Hematopoietic multipotent progenitor cell treated with erythropoietin and hydrocortisone succinate and interleukin-3 and kit ligand, for 4 days (in vitro differentiated cells): ENCODE measurements around the gene SART1.
"Not testable (repeated sequence)": the region's sequence is repeated elsewhere in the genome, so short reads cannot be mapped to it uniquely, and the experiment has no call there.

Experiments used
- DNase-seq: peaks from one replicate; pipeline ENCODE4 v3.0.0-alpha.2; 2015

The SART1 gene

GRCh38 chr11:66002648-66003225, 41.2 kb downstream of the SART1 start:
- DNase-seq = no peak

- no peak for DNase-seq
Observed at GRCh38 chr11:66003291-66003690, 41.8 kb downstream of the SART1 start.

- no peak for DNase-seq
Observed at GRCh38 chr11:66004186-66004585, 42.7 kb downstream of the SART1 start.

- no peak for DNase-seq
Observed at GRCh38 chr11:66006134-66006890, 44.8 kb downstream of the SART1 start.

GRCh38 chr11:66006891-66007176, 45.3 kb downstream of the SART1 start:
- no peak for DNase-seq

GRCh38 chr11:66007201-66007634, 45.7 kb downstream of the SART1 start:
- peak; percentile 25 for DNase-seq

GRCh38 chr11:66008095-66008467, 46.5 kb downstream of the SART1 start:
- no peak for DNase-seq

GRCh38 chr11:66008468-66009101, 47.1 kb downstream of the SART1 start:
- no peak for DNase-seq

GRCh38 chr11:66010036-66010435, 48.5 kb downstream of the SART1 start:
- not testable (repeated sequence) for DNase-seq

GRCh38 chr11:66011239-66011784, 49.8 kb downstream of the SART1 start:
- no peak for DNase-seq

GRCh38 chr11:66011785-66012303, 50.3 kb downstream of the SART1 start, which contains the start of gene CST6:
CST6 (plus strand) TSS chr11:66012008; CDS start chr11:66012045, 37 bp downstream.
- peak; percentile 35 for DNase-seq

GRCh38 chr11:66012371-66012945, 50.9 kb downstream of the SART1 start:
- no peak for DNase-seq

GRCh38 chr11:66012946-66013761, 51.6 kb downstream of the SART1 start:
- peak; percentile 57 for DNase-seq

- DNase-seq = no peak
Observed at GRCh38 chr11:66013762-66014100, 52.2 kb downstream of the SART1 start.

GRCh38 chr11:66014804-66015453, 53.4 kb downstream of the SART1 start:
- DNase-seq = no peak

GRCh38 chr11:66015454-66015881, 53.9 kb downstream of the SART1 start:
- DNase-seq = no peak

GRCh38 chr11:66015936-66016792, 54.6 kb downstream of the SART1 start:
- DNase-seq = no peak

GRCh38 chr11:66016793-66017177, 55.3 kb downstream of the SART1 start:
- no peak for DNase-seq

- DNase-seq = no peak
Observed at GRCh38 chr11:66017321-66017720, 55.8 kb downstream of the SART1 start.

- DNase-seq = no peak
Observed at GRCh38 chr11:66020212-66020611, 58.7 kb downstream of the SART1 start.
